OCI-LY7 (cell line): ENCODE data around the gene DACT2. TPM values are rescaled to one million over a fixed set of nuclear protein-coding genes. Genes with fewer than 3 reads are reported as not detected.

Experiments
- BruUV-seq: library from RNA; stranded (reverse); fragments of 400-500 nt; replicated peaks from 2 replicates; lab custom pipeline; 2021; lab: Mats Ljungman, UMichigan
- CTCF ChIA-PET: fragments of 300-600 bp; sonication (Branson Sonifier 250); formaldehyde crosslinking; loops from one replicate; lab custom pipeline; 2022; ENCODE audit warnings: antibody characterized with exemption; ENCODE audit not compliant: unreplicated experiment; lab: Charles Lee
- POLR2A ChIA-PET: fragments of 300-600 bp; sonication (Branson Sonifier 250); formaldehyde crosslinking; loops from one replicate; lab custom pipeline; 2022; ENCODE audit warnings: antibody characterized with exemption; lab: Charles Lee
- DNase-seq: peaks from one replicate; pipeline ENCODE4 v3.0.0-alpha.2; 2015; ENCODE audit warnings: low spot score
- H2AFZ ChIP-seq: fragments of 200-600 bp; sonication (generic), shearing (Covaris generic); 2 replicates; pipeline ENCODE4 v1.6.1; 2014; ENCODE audit warnings: mild to moderate bottlenecking, antibody characterized with exemption, low read length, moderate library complexity
- H3K27ac ChIP-seq: fragments of 200-600 bp; sonication (generic); 2 replicates; pipeline ENCODE4 v1.5.1; 2014; ENCODE audit warnings: mixed run types, low read depth, mild to moderate bottlenecking, moderate library complexity, low read length, inconsistent platforms; ENCODE audit not compliant: poor library complexity, severe bottlenecking
- H3K36me3 ChIP-seq: fragments of 200-600 bp; sonication (generic); 2 replicates; pipeline ENCODE4 v1.6.1; 2014; ENCODE audit warnings: mild to moderate bottlenecking, antibody characterized with exemption, low read length, moderate library complexity, mixed read lengths; ENCODE audit not compliant: insufficient read depth
- H3K4me1 ChIP-seq: fragments of 200-600 bp; sonication (generic); 2 replicates; pipeline ENCODE4 v1.5.1; 2014; ENCODE audit warnings: mild to moderate bottlenecking, low read length; ENCODE audit not compliant: insufficient read depth, poor library complexity, severe bottlenecking
- H3K4me2 ChIP-seq: fragments of 200-600 bp; sonication (generic); 2 replicates; pipeline ENCODE4 v1.6.1; 2014; ENCODE audit warnings: mild to moderate bottlenecking, low read length
- H3K4me3 ChIP-seq: fragments of 200-600 bp; sonication (generic); 2 replicates; pipeline ENCODE4 v1.5.1; 2014; ENCODE audit warnings: mild to moderate bottlenecking, low read depth, low read length; ENCODE audit not compliant: poor library complexity, severe bottlenecking
- H3K79me2 ChIP-seq: fragments of 200-600 bp; sonication (generic); 2 replicates; pipeline ENCODE4 v1.6.1; 2016; ENCODE audit warnings: low read depth, mild to moderate bottlenecking, low read length, moderate library complexity, mixed read lengths; ENCODE audit not compliant: insufficient read depth
- H3K9me2 ChIP-seq: fragments of 200-600 bp; sonication (generic); 2 replicates; pipeline ENCODE4 v1.6.1; 2016; ENCODE audit warnings: mild to moderate bottlenecking, low read length, mixed read lengths; ENCODE audit not compliant: insufficient read depth
- H3K9me3 ChIP-seq: fragments of 200-600 bp; sonication (generic); 2 replicates; pipeline ENCODE4 v1.6.1; 2014; ENCODE audit warnings: mild to moderate bottlenecking, mixed run types, low read length, mixed read lengths
- H4K20me1 ChIP-seq: fragments of 200-600 bp; sonication (generic); 2 replicates; pipeline ENCODE4 v1.6.1; 2014; ENCODE audit warnings: mild to moderate bottlenecking, antibody characterized with exemption, low read length, moderate library complexity, mixed read lengths; ENCODE audit not compliant: insufficient read depth
- CTCF ChIP-seq: fragments of 200-600 bp; sonication (generic); conservative IDR thresholded peaks from 2 replicates; pipeline ENCODE4 v1.5.1; 2014; ENCODE audit warnings: mild to moderate bottlenecking, antibody characterized with exemption, low read length, moderate library complexity, mixed read lengths
- EZH2phosphoT487 ChIP-seq: fragments of 200-600 bp; sonication (generic); IDR thresholded peaks from 2 replicates; pipeline ENCODE4 v1.6.1; 2018; ENCODE audit warnings: low read depth, borderline replicate concordance, mild to moderate bottlenecking, mixed run types, antibody characterized with exemption, low read length, moderate library complexity, mixed read lengths
- intact Hi-C: fragments of 100-400 bp; cut with micrococcal nuclease; formaldehyde crosslinking; loops from one replicate; pipeline ENCODE4 v1.10.0; 2022; ENCODE audit not compliant: unreplicated experiment
- total RNA-seq, 2 experiments: library from RNA; depleted of rRNA in 1 of 2; stranded (reverse); fragments of >200 nt in 1 of 2; shearing (Covaris generic) in 1 of 2; gene quantifications; 2 replicates each; pipeline ENCODE4 v1.2.3, GENCODE V29; 2014 to 2022

DACT2 gene
- total RNA-seq, 2 experiments from 2014 or later, result not detected

DNA sequence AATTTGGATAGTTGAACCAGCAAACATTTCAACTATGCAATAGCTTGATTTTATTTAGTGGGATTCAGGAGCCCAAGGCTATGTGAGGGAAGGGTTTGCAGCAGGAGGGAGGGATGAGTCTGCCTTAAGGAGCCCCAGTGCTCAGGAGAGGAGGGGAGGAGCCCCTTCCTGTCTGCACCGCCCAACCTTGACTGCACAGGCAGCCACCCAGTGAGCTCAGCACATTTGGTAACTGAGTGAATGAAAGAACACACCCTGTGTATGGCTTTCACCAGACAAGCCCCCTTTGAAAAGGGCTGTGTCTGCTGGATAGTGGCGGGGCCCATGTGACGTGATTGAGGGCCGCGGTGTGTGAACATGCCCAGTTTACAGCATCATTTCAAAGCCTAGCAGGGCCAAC, 17.0 kb downstream of the DACT2 start:
- H3K4me3 ChIP-seq, result no peak overlapping the region
- H3K36me3 ChIP-seq, result no peaks in the 10 kb centered on the region
- BruUV-seq, result no TSS peak
- no peaks in the 10 kb centered on the region for H3K9me3 ChIP-seq
- no peak for TF ChIP-seq EZH2phosphoT487
- no peak for TF ChIP-seq CTCF
- no peak overlapping the region for H3K4me2 ChIP-seq
- H3K27ac ChIP-seq, result no peak overlapping the region
- POLR2A ChIA-PET, result no interaction called here
- H4K20me1 ChIP-seq, result no peaks in the 10 kb centered on the region
- H3K4me1 ChIP-seq, result no peaks in the 10 kb centered on the region
- no peaks in the 10 kb centered on the region for H3K9me2 ChIP-seq
- intact Hi-C loops, result no loop called here
- CTCF ChIA-PET, result no interaction called here
- no peak overlapping the region for H2AFZ ChIP-seq
- no peaks in the 10 kb centered on the region for H3K79me2 ChIP-seq
- DNase-seq, result no peak

- intact Hi-C loops, result no loop called here
- TF ChIP-seq EZH2phosphoT487 (no peak), CTCF (no peak)
- no peak for DNase-seq
- Histone ChIP-seq H3K4me1 (no peaks in the 10 kb centered on the region), H3K9me2 (no peaks in the 10 kb centered on the region), H3K4me3 (no peak overlapping the region), H3K4me2 (no peak overlapping the region), H4K20me1 (no peaks in the 10 kb centered on the region), H3K79me2 (no peaks in the 10 kb centered on the region), H3K9me3 (no peaks in the 10 kb centered on the region), H3K27ac (no peak overlapping the region), H2AFZ (no peak overlapping the region), H3K36me3 (no peaks in the 10 kb centered on the region)
- CTCF ChIA-PET, result no interaction called here
- BruUV-seq, result no TSS peak
- POLR2A ChIA-PET, result interaction anchor here (0.6 kb wide), 1 partner anchor 883 kb away, joined by 3 read pairs; no protein-coding TSS in a partner anchor
Measured at GRCh38 chr6:168301648-168302398, 17.8 kb downstream of the DACT2 start.

GRCh38 chr6:168300975-168301647, 18.5 kb downstream of the DACT2 start:
- Histone ChIP-seq H3K4me2 (no peak overlapping the region), H3K9me2 (no peaks in the 10 kb centered on the region), H4K20me1 (no peaks in the 10 kb centered on the region), H3K79me2 (no peaks in the 10 kb centered on the region), H3K27ac (no peak overlapping the region), H3K9me3 (no peaks in the 10 kb centered on the region), H2AFZ (no peak overlapping the region), H3K36me3 (no peaks in the 10 kb centered on the region), H3K4me1 (no peaks in the 10 kb centered on the region), H3K4me3 (no peak overlapping the region)
- intact Hi-C loops, result no loop called here
- ChIA-PET POLR2A (no interaction called here), CTCF (no interaction called here)
- DNase-seq, result no peak
- BruUV-seq, result no TSS peak
- TF ChIP-seq CTCF, result no peak
- no peak for TF ChIP-seq EZH2phosphoT487
